ENCODE data around the gene OTX1.

GRCh38 chr2:63007813-63008458 lies 42.7 kb upstream of the OTX1 start:
- TF ChIP-seq POLR2A (IDR thresholded peaks at IDR 0.05) = no peak
- no peak for TF ChIP-seq CTCF (IDR thresholded peaks at IDR 0.05 in 8 of 11, conservative IDR thresholded peaks at IDR 0.05 in 3 of 11)

Data from spleen (tissue), 7 donors.